ENCODE data around the gene HHATL. TPM values are rescaled to one million over a fixed set of nuclear protein-coding genes. Genes with fewer than 3 reads are reported as not detected.

HHATL gene
- total and polyA plus RNA-seq, 7 donors: 37.0 to 276 (median 166) TPM

- no peak for TF ChIP-seq CTCF (IDR thresholded peaks at IDR 0.05)
- Histone ChIP-seq H3K4me3 (no peak overlapping the region), H3K27me3 (ENCODE audit: insufficient read depth in 3 of 3, low read length in 2 of 3) (no peaks in the 10 kb centered on the region), H3K27ac (no peak overlapping the region), H3K36me3 (ENCODE audit: insufficient read depth in 1 of 2, low read depth in 1 of 2) (no peaks in the 10 kb centered on the region), H3K4me1 (peaks cover 20% of the 10 kb centered on the region), H3K9me3 (no peaks in the 10 kb centered on the region)
- DNase-seq (peak in 1 of 2 donors; percentile 40), ATAC-seq (no peak)
- 86 to 90% (median 90%) methylated on average over 10 of the region's 10 CpGs for WGBS, 3 donors
- intact Hi-C loops (cut with DNase I): no loop called here
Observed at GRCh38 chr3:42709621-42710020, 7.0 kb upstream of the HHATL start.

GRCh38 chr3:42708611-42709151, 6.1 kb upstream of the HHATL start:
- Histone ChIP-seq H3K4me1 (peaks cover 29% of the 10 kb centered on the region), H3K27ac (no peak overlapping the region), H3K9me3 (no peaks in the 10 kb centered on the region), H3K36me3 (ENCODE audit: insufficient read depth in 1 of 2, low read depth in 1 of 2) (no peaks in the 10 kb centered on the region), H3K27me3 (ENCODE audit: insufficient read depth in 3 of 3, low read length in 2 of 3) (no peaks in the 10 kb centered on the region), H3K4me3 (no peak overlapping the region)
- DNase-seq (no peak), ATAC-seq (no peak)
- intact Hi-C loops (cut with DNase I): no loop called here
- WGBS, 3 donors: 88 to 92% (median 92%) methylated on average over 10 of the region's 10 CpGs
- no peak for TF ChIP-seq CTCF (IDR thresholded peaks at IDR 0.05)

DNA sequence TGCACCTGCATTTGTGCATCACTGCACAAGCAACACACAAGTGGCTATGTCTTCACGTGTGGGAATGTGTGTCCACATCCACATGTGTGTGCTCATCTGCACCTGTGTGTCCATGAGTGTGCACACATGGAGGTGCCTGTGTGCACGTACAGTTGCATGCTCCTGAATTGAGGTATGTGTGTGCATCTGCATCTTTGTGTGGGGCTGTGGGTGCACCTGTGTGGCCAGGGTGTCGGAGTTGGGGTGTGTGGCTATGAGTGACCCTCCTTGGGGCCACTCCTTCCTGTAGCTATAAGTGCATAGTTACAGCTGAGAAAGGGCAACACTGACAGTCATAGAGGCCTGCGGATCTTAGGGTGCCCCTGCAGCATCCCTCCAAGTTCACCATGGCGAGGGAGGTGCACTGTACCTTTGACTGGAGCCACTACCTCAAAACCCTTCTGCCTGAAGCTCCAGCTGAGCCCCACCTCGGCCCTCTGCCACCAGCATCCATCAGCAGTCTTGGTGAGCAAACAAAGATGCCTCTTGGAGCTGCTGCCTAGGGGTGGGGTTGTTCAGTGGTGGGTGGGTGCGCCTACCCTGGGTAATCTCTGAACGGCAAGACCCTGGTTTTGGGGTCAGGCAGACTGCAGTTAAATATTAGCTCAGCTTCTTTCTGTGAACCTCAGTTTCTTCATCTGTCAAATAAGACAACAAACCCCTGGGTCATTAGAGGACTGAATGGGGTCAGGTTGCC, 5.2 kb upstream of the HHATL start:
- Histone ChIP-seq H3K27ac (no peak overlapping the region), H3K27me3 (ENCODE audit: insufficient read depth in 3 of 3, low read length in 2 of 3) (no peaks in the 10 kb centered on the region), H3K4me1 (peaks cover 35% of the 10 kb centered on the region), H3K9me3 (no peaks in the 10 kb centered on the region), H3K4me3 (no peak overlapping the region), H3K36me3 (ENCODE audit: insufficient read depth in 1 of 2, low read depth in 1 of 2) (no peaks in the 10 kb centered on the region)
- WGBS, 3 donors: 83 to 86% (median 84%) methylated on average over 8 of the region's 8 CpGs
- ATAC-seq: no peak
- no peak for DNase-seq
- TF ChIP-seq CTCF (IDR thresholded peaks at IDR 0.05): no peak
- intact Hi-C loops (cut with DNase I): no loop called here

GRCh38 chr3:42706721-42707619, 4.4 kb upstream of the HHATL start:
- TF ChIP-seq CTCF (IDR thresholded peaks at IDR 0.05): no peak
- Histone ChIP-seq H3K4me1 (peaks cover 37% of the 10 kb centered on the region), H3K4me3 (no peak overlapping the region), H3K27ac (peak overlapping the region; percentile 100), H3K9me3 (no peaks in the 10 kb centered on the region), H3K27me3 (ENCODE audit: insufficient read depth in 3 of 3, low read length in 2 of 3) (no peaks in the 10 kb centered on the region), H3K36me3 (ENCODE audit: insufficient read depth in 1 of 2, low read depth in 1 of 2) (no peaks in the 10 kb centered on the region)
- 71 to 78% (median 72%) methylated on average over 7 of the region's 7 CpGs for WGBS, 3 donors
- intact Hi-C loops (cut with DNase I): no loop called here
- DNase-seq (no peak), ATAC-seq (no peak)

Data from psoas muscle (tissue), 8 donors.